GM11168 (cell line): ENCODE results near the gene INSRR.

Experiments used
- in situ Hi-C: fragments of 300-500 bp; cut with MboI; formaldehyde crosslinking; loops from one replicate; pipeline ENCODE4 v1.12.0; 2022; ENCODE audit warnings: low sequenced_read_pairs; ENCODE audit not compliant: unreplicated experiment

Gene INSRR

DNA sequence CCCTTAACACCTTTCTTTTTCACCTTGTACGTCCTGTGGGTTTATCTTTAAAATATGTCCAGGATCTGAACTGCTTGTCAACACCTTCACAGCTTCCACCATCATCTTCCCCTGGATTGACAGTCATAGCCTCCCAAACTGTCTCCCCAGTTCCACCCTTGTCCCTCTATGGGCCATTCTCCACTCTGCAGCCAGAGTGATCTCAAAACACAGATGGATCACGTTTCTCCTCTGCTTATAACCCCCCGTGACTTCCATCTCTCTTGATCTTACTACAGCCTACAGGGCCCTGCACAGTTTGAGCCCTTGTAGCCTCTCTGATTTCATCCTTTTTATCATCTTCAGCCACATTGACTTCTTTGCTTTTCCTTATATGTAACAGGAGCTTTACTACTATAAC is 4.3 kb downstream of the INSRR start:
- in situ Hi-C loops, result no loop called here

- in situ Hi-C loops, result no loop called here
Observed at GRCh38 chr1:156853761-156854160, 5.2 kb downstream of the INSRR start.

- in situ Hi-C loops, result no loop called here
Observed at GRCh38 chr1:156852418-156852874, 6.5 kb downstream of the INSRR start.

DNA sequence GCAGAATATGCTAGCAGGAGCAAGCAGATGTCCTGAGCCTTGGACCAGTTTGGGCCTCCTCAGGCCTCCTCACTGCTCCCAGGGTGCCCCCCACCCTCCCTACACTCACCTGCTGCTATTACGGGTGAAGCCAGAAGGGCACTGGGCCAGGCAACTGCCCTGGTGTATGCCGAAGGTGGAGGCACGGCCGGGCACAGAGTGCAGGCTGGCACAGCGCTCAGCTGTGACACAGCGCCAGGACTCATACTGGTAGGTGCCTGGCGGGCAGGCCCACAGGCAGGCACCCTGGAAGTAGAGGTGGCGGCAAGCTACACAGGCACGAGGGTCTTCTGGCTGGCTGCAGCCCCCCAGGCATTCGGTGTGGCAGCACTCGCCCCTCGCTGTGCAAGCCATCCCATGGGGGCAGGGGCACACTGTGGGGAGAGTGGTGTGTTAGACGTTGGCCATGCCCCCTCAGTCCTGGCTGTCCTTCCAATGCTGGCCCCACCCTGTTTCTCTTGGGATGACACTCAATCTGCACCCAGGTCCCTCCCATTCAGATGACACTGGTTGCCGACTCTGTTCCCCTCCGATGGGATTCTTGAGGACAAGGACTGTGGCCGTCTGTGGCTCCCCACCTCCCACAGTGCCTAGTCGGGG is 7.0 kb downstream of the INSRR start:
- in situ Hi-C loops, result no loop called here

DNA sequence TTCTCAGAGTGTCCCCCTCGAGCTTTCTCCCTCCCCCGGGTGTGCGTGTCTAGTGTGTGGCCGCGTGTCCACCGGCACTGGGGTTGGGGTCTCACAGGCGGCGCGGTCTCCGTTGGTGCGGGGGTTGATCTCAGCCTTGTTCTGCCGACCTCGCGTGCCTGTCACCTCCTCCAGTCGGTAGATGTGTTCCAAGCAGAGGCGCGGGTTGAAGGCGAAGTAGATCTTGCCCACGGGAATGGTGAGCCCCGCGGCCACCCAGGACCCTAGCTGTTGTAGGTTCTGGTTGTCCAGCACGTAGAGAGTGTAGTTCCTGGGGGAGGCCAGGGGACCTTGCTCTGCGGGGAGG is 9.8 kb downstream of the INSRR start:
- in situ Hi-C loops, result no loop called here

- in situ Hi-C loops, result no loop called here
Observed at GRCh38 chr1:156848461-156849150, 10.3 kb downstream of the INSRR start.

DNA sequence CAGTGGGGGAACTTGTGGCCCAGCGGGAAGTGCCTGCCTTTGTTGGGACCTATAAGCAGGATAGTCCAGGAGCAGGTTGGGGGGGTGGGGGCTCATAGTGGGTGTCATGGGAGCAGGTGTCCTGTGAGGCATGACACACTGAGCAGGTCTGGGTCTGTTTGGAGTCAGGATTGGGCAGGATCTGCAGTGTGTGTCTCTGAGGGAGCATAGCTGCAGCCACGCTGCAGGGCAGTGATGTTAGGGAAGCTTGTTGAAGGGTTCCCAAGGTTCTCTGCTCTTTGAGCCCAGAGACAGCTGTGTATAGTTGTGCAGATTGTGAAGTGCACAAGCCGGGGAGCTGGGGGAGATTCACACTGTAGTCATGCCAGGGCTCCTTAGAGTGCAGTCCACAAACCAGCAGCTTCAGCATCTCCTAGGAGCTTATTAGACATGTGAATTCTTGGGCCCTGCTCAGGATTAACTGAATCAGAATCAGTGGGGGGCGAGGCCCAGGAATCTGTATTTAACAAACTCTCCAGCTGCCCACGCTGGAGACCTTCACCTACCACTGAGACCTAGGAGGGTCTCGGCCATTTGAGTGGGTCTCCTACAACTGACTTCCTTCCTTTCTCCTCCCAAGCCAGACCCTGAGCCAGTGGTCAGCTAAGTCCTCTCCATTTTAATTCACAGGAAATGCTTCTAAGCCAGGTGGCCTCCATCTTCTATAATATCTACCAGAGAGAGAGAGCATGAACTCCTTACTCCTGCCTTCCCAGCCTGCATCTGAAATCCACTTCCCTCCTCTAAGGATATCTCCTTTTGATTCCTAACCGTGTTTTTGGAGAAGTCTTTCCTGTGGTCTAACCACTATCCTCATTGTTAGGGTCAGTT is 11.1 kb downstream of the INSRR start:
- in situ Hi-C loops, result no loop called here

DNA sequence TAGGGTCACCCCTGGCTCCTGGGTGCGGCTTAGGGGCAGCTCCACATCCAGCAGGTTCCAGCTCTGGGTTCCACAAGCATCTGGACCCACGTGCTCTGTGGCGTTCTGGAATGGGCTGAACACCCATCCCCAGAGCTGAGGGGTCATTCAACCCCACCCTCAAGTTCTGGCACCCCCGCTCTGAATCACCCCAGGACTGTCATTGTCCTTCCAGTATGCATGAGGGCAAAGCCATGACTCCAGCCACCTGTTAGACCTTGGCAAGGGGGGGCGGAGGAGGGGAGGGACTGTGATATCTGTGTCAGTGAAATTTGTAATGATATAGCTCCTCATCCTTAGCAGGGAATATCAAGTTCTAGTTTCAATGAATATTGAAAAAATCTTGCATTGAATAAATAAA is 12.3 kb downstream of the INSRR start:
- in situ Hi-C loops, result no loop called here

GRCh38 chr1:156845953-156846545 is 12.9 kb downstream of the INSRR start:
- in situ Hi-C loops, result no loop called here

DNA sequence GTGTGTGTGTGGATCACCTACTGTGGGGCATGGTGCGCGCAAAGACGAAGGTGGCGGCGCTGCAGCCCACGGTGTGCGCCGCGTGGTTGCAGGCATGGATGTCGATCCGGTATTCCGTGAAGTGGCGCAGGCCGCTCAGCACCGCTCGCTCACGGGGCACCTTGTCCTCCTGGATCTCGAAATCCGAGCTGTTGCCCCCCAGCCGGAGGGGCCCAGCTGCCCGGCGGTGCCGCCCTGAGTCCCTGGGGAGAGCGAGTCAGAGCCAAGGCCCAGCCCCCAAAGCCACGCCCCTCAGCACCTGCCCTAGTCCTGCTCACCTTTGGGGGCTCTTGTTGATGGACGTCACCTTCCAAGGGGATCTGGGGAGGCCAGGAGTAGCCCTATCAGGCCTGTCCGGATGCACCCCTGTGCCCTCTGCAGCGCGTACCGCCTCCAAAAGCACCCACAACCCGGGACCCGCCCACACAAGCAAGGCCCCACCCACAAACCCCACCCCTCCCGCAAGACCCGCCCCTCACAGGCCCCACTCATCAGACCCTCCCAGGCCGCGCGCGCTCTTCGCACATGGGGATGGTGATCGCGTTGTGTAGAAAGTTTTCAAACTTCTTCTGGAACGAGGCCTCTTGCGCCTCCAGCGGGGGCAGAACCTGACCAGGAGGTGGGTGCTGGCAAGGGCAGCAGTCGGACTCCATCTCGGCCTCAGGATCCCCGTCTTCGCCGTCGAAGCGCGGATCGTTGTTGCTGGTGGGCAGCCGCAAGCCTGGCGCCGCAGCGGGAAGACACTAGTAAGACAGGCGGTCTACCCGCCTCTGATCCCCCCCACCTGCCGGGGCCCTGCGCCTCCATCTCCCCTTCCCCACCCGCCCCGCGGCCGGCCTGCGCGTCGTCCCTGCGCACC is 13.6 kb downstream of the INSRR start:
- in situ Hi-C loops, result no loop called here

DNA sequence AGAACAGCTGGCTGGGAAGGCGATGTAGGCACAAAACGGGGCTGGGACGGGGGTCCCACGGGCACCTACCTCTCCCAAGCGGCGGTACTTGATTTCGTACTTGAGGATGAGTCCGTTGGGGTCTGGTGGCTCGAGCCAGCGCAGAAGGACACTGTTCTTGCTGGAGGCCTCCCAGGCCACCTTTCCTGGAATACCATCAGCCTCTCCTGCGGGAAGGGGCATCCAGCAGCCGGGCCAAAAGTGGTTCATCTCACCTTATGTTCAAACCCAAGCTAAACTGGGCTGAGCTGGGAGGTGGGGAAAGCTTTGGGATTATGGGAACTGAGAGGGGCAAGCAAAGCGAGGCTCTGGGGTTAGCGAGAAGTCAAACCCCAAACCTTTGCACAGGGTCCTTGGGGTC is 14.3 kb downstream of the INSRR start:
- in situ Hi-C loops, result no loop called here

DNA sequence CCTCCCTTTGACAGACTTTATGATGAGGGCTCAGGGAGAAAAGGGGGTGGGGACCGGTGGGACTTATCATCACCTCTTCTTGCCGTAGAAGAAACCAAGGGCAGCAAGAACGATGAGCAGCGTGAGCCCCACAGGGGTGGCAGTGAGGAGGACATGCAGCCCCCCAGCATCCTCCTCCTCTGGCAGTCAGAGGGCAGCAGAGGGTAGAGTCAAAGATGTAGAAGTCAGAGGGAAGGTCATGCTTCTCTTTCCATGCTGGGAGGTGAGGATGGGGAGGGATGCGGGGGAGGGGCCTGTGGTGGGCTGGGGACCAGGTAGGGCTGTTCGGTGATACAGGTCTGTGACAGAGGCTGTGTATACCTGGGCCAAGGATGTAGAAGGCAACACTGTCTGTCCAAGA is 14.8 kb downstream of the INSRR start:
- in situ Hi-C loops, result no loop called here

DNA sequence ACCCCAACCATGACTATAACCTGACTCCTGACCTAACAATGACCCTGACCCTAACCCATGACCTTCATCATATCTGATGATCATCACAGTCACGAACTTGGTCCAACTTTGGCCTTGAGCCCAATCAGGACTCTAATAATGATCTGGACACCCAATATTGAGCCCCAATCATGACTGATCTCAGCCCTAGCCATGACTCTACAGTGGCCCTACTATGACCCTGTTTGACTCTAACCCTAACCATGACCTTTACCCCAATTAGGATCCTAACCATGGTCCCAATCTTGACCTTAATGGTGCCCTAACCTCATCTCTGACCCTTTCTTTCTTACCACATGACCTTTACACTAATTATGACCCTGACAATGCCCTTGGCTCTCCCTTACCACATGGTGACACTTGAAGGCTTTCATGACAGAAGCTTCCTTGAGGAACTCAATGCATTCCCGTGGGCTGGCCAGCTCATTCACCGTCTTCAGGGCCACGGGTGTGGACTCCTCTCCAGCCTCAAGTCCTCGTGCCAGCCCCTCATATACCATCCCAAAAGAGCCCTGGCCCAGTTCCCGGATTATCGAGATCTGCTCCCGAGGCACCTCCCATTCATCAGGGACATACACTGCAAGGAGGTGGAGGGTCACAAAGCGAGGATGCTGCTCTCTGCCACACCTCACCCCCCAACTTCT is 16.2 kb downstream of the INSRR start:
- in situ Hi-C loops, result no loop called here

- in situ Hi-C loops, result no loop called here
Observed at GRCh38 chr1:156841295-156841855, 17.5 kb downstream of the INSRR start.

GRCh38 chr1:156840898-156841279 is 18.0 kb downstream of the INSRR start:
- in situ Hi-C loops, result no loop called here

GRCh38 chr1:156840186-156840897 is 18.6 kb downstream of the INSRR start:
- in situ Hi-C loops, result no loop called here

DNA sequence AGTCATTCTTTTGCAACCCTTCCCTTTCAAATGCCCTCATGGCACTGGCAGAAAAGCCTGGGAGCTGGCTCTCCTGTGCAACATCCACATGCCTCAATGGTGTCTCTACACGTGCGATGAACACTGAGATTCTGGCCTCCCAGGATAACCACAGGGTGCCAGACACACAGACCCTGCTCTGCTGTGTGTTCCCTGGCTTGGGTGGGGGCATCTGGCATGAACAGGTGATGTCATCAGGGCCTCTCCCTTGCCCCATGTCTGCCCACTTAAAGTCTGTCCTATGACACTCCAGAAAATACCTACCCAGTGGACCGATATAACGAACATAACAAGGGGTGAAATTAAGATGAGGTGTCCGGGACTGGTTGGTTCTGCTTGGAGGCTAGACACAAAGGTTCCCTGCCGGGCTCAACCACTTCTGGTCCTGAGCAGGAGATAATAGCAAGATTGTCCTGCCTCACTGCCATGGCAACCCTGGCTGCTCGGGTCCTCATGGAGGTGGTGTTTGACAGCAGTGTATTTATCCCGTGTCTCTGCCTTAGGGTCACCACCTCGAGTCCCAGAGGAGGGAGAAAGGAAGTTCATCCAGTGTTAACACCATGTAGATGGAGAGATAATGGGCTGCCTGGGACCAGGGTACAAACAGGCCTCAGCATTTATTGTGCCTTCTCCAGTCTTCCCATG is 19.3 kb downstream of the INSRR start:
- in situ Hi-C loops, result no loop called here

GRCh38 chr1:156838972-156839371 is 19.9 kb downstream of the INSRR start:
- in situ Hi-C loops, result no loop called here
